OCI-LY3 (cell line): ENCODE results near the gene MRM2.

Source experiments
- H2AFZ ChIP-seq: fragments of 200-600, 300-600 bp; shearing (Covaris generic); 2 replicates; pipeline ENCODE4 v1.6.0; 2014; ENCODE audit warnings: antibody characterized with exemption, low read depth, low read length
- H3K27ac ChIP-seq: fragments of 200-600, 300-600 bp; sonication (generic); 2 replicates; pipeline ENCODE4 v1.5.1; 2014; ENCODE audit warnings: mild to moderate bottlenecking, low read length, moderate library complexity, mixed read lengths
- H3K27me3 ChIP-seq: fragments of 200-600, 300-600 bp; sonication (generic); 2 replicates; pipeline ENCODE4 v1.6.1; 2014; ENCODE audit warnings: low read depth, low read length, mixed read lengths
- H3K36me3 ChIP-seq: fragments of 200-600, 300-600 bp; sonication (generic); replicated peaks from 2 replicates; pipeline ENCODE3; 2014; ENCODE audit warnings: low read depth, low read length, mixed read lengths
- H3K4me1 ChIP-seq: fragments of 300-600, 200-600 bp; sonication (generic); 2 replicates; pipeline ENCODE4 v1.6.1; 2014; ENCODE audit warnings: low read length, mixed read lengths
- H3K4me2 ChIP-seq: fragments of 200-600, 300-600 bp; sonication (generic); 2 replicates; pipeline ENCODE4 v1.6.1; 2014; ENCODE audit warnings: low read length, mixed read lengths
- H3K4me3 ChIP-seq: fragments of 300-600, 200-600 bp; sonication (generic); 2 replicates; pipeline ENCODE4 v1.5.1; 2014; ENCODE audit warnings: antibody characterized with exemption, mild to moderate bottlenecking, low read length, moderate library complexity
- H3K79me2 ChIP-seq: fragments of 300-600, 200-600 bp; shearing (Covaris generic); 2 replicates; pipeline ENCODE4 v1.6.1; 2014; ENCODE audit warnings: mild to moderate bottlenecking, low read length, mixed read lengths
- H3K9ac ChIP-seq: fragments of 300-600, 200-600 bp; shearing (Covaris generic); 2 replicates; pipeline ENCODE4 v1.6.0; 2014; ENCODE audit warnings: mild to moderate bottlenecking, low read length, moderate library complexity
- H3K9me3 ChIP-seq: fragments of 200-600, 300-600 bp; shearing (Covaris generic); 2 replicates; pipeline ENCODE4 v1.6.1; 2014; ENCODE audit warnings: low read length, mixed read lengths; ENCODE audit not compliant: insufficient read depth
- H4K20me1 ChIP-seq: fragments of 200-600, 300-600 bp; sonication (generic); 2 replicates; pipeline ENCODE4 v1.6.1; 2016; ENCODE audit warnings: low read length, mixed read lengths; ENCODE audit not compliant: insufficient read depth
- CTCF ChIP-seq: fragments of 200-600, 300-600 bp; sonication (generic); IDR thresholded peaks from 2 replicates; pipeline ENCODE4 v1.5.1; 2014; ENCODE audit warnings: antibody characterized with exemption, low read length, low read depth
- EZH2phosphoT487 ChIP-seq: fragments of 200-600 bp; shearing (Covaris generic); IDR thresholded peaks from 2 replicates; pipeline ENCODE4 v1.6.1; 2018; ENCODE audit warnings: antibody characterized with exemption, mixed run types, low read depth

Gene MRM2

GRCh38 chr7:2222516-2222915 lies 19.5 kb downstream of the MRM2 start:
- no peak overlapping the region for H3K4me3 ChIP-seq
- no peak overlapping the region for H3K9ac ChIP-seq
- H4K20me1 ChIP-seq = no peaks in the 10 kb centered on the region
- no peaks in the 10 kb centered on the region for H3K27me3 ChIP-seq
- no peak overlapping the region for H3K4me2 ChIP-seq
- H3K9me3 ChIP-seq = no peaks in the 10 kb centered on the region
- TF ChIP-seq EZH2phosphoT487 (no peak), CTCF (no peak)
- no peaks in the 10 kb centered on the region for H3K4me1 ChIP-seq
- peaks cover under 1% of the 10 kb centered on the region; the same call in 1 of the 2 replicates for H3K79me2 ChIP-seq
- H2AFZ ChIP-seq = no peak overlapping the region
- peaks cover 22% of the 10 kb centered on the region for H3K36me3 ChIP-seq
- H3K27ac ChIP-seq = no peak overlapping the region

- Histone ChIP-seq H3K36me3 (peaks cover 12% of the 10 kb centered on the region), H3K27me3 (no peaks in the 10 kb centered on the region), H3K27ac (no peak overlapping the region), H4K20me1 (no peaks in the 10 kb centered on the region), H3K4me2 (no peak overlapping the region), H3K4me3 (no peak overlapping the region), H3K79me2 (no peaks in the 10 kb centered on the region; the same call in 1 of the 2 replicates), H3K9me3 (no peaks in the 10 kb centered on the region), H2AFZ (no peak overlapping the region), H3K9ac (no peak overlapping the region), H3K4me1 (no peaks in the 10 kb centered on the region)
- TF ChIP-seq EZH2phosphoT487 = no peak
- TF ChIP-seq CTCF = no peak
Measured at GRCh38 chr7:2220954-2221353, 21.1 kb downstream of the MRM2 start.

GRCh38 chr7:2220506-2220905 lies 21.5 kb downstream of the MRM2 start:
- Histone ChIP-seq H3K36me3 (peaks cover 8% of the 10 kb centered on the region), H3K4me3 (no peak overlapping the region), H3K27ac (no peak overlapping the region), H2AFZ (no peak overlapping the region), H3K9me3 (no peaks in the 10 kb centered on the region), H3K79me2 (no peaks in the 10 kb centered on the region; the same call in 1 of the 2 replicates), H3K27me3 (no peaks in the 10 kb centered on the region), H3K4me2 (no peak overlapping the region), H3K9ac (no peak overlapping the region), H4K20me1 (no peaks in the 10 kb centered on the region), H3K4me1 (no peaks in the 10 kb centered on the region)
- TF ChIP-seq EZH2phosphoT487 (no peak), CTCF (no peak)

GRCh38 chr7:2220030-2220429 lies 22.0 kb downstream of the MRM2 start:
- Histone ChIP-seq H4K20me1 (no peaks in the 10 kb centered on the region), H3K4me1 (no peaks in the 10 kb centered on the region), H3K79me2 (no peaks in the 10 kb centered on the region; the same call in 1 of the 2 replicates), H3K27me3 (no peaks in the 10 kb centered on the region), H2AFZ (no peak overlapping the region), H3K4me3 (no peak overlapping the region), H3K36me3 (peaks cover 4% of the 10 kb centered on the region), H3K9ac (no peak overlapping the region), H3K9me3 (no peaks in the 10 kb centered on the region), H3K27ac (no peak overlapping the region), H3K4me2 (no peak overlapping the region)
- TF ChIP-seq EZH2phosphoT487 (no peak), CTCF (no peak)
